ENCODE data around the gene C1orf159. TPM values are rescaled to one million over a fixed set of nuclear protein-coding genes. Genes with fewer than 3 reads are reported as not detected.

Gene C1orf159
- polyA plus RNA-seq, 1 donor from 2014 or later: 31.5 TPM

DNA sequence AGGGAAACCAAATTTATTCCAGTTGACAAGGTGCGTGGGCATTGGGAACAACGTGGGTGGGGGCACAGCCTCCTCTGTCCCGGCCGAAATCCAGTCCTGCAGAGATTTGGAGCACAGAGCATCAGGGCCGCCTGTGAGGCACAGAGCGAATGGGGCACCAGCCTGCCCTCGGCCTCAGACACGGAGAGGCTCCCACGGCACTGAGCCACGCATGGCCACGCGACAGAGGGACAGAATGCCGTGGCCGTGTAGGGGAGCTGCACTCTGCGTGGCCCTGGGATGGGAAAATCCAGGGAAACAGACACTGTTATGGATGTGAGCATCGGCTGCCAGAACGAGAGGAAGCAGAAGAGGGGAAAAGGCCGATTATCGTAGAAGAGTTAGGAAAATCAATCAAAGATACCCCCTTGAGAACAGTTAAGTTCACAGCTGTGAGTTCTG, 13.5 kb upstream of the C1orf159 start:
- Histone ChIP-seq H3K9me3 (ENCODE audit: low read length) (no peaks in the 10 kb centered on the region), H3F3A (ENCODE audit: insufficient read depth, low read length, poor library complexity, severe bottlenecking) (no peaks in the 10 kb centered on the region), H3K4me2 (ENCODE audit: low read length) (no peak overlapping the region), H3K27ac (ENCODE audit: low read length) (no peak overlapping the region), H4K20me1 (ENCODE audit: insufficient read depth) (no peaks in the 10 kb centered on the region), H3K9me2 (ENCODE audit: insufficient read depth, low read length) (no peaks in the 10 kb centered on the region), H3K27me3 (ENCODE audit: insufficient read depth, low read depth, low read length) (no peaks in the 10 kb centered on the region), H3K79me2 (replicated peaks; ENCODE audit: insufficient read depth, low read length) (no peaks in the 10 kb centered on the region), H2AFZ (ENCODE audit: low read depth, low read length) (no peak overlapping the region), H3K4me3 (ENCODE audit: low read length) (no peak overlapping the region), H3K9ac (ENCODE audit: low read length) (no peak overlapping the region), H3K36me3 (ENCODE audit: insufficient read depth, low read length) (no peaks in the 10 kb centered on the region)
- TF ChIP-seq, protein P1, sequence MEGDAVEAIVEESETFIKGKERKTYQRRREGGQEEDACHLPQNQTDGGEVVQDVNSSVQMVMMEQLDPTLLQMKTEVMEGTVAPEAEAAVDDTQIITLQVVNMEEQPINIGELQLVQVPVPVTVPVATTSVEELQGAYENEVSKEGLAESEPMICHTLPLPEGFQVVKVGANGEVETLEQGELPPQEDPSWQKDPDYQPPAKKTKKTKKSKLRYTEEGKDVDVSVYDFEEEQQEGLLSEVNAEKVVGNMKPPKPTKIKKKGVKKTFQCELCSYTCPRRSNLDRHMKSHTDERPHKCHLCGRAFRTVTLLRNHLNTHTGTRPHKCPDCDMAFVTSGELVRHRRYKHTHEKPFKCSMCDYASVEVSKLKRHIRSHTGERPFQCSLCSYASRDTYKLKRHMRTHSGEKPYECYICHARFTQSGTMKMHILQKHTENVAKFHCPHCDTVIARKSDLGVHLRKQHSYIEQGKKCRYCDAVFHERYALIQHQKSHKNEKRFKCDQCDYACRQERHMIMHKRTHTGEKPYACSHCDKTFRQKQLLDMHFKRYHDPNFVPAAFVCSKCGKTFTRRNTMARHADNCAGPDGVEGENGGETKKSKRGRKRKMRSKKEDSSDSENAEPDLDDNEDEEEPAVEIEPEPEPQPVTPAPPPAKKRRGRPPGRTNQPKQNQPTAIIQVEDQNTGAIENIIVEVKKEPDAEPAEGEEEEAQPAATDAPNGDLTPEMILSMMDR (IDR thresholded peaks at IDR 0.05; ENCODE audit: poor library complexity, severe bottlenecking): no peak
- TF ChIP-seq EZH2 (IDR thresholded peaks at IDR 0.05; ENCODE audit: borderline replicate concordance, insufficient read depth, low read length, poor library complexity, severe bottlenecking) (no peak), MXI1 (conservative IDR thresholded peaks at IDR 0.05; ENCODE audit: poor library complexity, severe bottlenecking) (no peak), POLR2AphosphoS5 (IDR thresholded peaks at IDR 0.05) (no peak), TAF1 (IDR thresholded peaks at IDR 0.05; ENCODE audit: low read depth) (no peak), EP300 (conservative IDR thresholded peaks at IDR 0.05; ENCODE audit: poor library complexity, severe bottlenecking) (no peak), RAD21 (conservative IDR thresholded peaks at IDR 0.05) (no peak), SMC3 (conservative IDR thresholded peaks at IDR 0.05; ENCODE audit: poor library complexity) (no peak)
- TF ChIP-seq, protein P2, sequence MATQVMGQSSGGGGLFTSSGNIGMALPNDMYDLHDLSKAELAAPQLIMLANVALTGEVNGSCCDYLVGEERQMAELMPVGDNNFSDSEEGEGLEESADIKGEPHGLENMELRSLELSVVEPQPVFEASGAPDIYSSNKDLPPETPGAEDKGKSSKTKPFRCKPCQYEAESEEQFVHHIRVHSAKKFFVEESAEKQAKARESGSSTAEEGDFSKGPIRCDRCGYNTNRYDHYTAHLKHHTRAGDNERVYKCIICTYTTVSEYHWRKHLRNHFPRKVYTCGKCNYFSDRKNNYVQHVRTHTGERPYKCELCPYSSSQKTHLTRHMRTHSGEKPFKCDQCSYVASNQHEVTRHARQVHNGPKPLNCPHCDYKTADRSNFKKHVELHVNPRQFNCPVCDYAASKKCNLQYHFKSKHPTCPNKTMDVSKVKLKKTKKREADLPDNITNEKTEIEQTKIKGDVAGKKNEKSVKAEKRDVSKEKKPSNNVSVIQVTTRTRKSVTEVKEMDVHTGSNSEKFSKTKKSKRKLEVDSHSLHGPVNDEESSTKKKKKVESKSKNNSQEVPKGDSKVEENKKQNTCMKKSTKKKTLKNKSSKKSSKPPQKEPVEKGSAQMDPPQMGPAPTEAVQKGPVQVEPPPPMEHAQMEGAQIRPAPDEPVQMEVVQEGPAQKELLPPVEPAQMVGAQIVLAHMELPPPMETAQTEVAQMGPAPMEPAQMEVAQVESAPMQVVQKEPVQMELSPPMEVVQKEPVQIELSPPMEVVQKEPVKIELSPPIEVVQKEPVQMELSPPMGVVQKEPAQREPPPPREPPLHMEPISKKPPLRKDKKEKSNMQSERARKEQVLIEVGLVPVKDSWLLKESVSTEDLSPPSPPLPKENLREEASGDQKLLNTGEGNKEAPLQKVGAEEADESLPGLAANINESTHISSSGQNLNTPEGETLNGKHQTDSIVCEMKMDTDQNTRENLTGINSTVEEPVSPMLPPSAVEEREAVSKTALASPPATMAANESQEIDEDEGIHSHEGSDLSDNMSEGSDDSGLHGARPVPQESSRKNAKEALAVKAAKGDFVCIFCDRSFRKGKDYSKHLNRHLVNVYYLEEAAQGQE (IDR thresholded peaks at IDR 0.05; ENCODE audit: borderline replicate concordance): no peak

DNA sequence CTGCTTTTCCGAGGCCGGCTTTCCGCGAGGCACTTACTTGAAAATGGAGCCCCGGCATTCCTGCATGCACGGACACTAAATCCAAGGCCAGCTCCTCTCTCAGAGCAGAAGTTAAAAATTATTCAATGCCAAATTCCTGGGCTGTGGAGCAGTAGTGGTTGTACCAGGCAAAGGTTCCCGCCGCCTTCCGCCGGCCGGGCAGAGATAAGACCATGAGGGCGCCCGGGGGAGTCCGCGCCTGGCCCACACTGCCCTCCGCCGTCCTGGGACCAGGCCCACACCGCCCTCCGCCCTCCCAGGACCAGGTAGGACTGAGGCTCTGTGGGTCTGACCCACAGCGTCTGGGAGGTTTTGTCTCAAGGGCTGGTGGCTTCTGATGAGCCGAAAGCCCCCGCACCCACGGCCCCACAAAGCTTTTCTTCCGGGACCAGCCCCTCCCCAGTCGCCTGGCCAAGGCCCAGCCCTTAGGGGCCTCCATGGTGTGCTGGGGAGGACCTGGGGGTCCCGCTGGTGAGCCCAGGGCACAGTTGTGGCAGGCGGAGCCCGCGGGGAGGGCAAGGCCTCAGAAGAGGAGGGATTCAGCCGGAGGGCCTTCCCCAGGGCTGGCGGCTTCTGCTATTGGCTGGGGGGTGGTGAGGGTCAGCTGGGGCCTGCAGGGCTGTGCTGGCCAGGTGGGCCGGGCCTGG, 12.7 kb upstream of the C1orf159 start:
- H3K9ac ChIP-seq (ENCODE audit: low read length): no peak overlapping the region
- H2AFZ ChIP-seq (ENCODE audit: low read depth, low read length): no peak overlapping the region
- no peaks in the 10 kb centered on the region for H3K9me2 ChIP-seq (ENCODE audit: insufficient read depth, low read length)
- no peaks in the 10 kb centered on the region for H3K9me3 ChIP-seq (ENCODE audit: low read length)
- TF ChIP-seq TAF1 (IDR thresholded peaks at IDR 0.05; ENCODE audit: low read depth) (no peak), EP300 (conservative IDR thresholded peaks at IDR 0.05; ENCODE audit: poor library complexity, severe bottlenecking) (no peak), SMC3 (conservative IDR thresholded peaks at IDR 0.05; ENCODE audit: poor library complexity) (no peak), EZH2 (IDR thresholded peaks at IDR 0.05; ENCODE audit: borderline replicate concordance, insufficient read depth, low read length, poor library complexity, severe bottlenecking) (no peak), RAD21 (conservative IDR thresholded peaks at IDR 0.05) (no peak), MXI1 (conservative IDR thresholded peaks at IDR 0.05; ENCODE audit: poor library complexity, severe bottlenecking) (no peak), POLR2AphosphoS5 (IDR thresholded peaks at IDR 0.05) (no peak)
- TF ChIP-seq, protein P1 (IDR thresholded peaks at IDR 0.05; ENCODE audit: poor library complexity, severe bottlenecking): no peak
- TF ChIP-seq, protein P2 (IDR thresholded peaks at IDR 0.05; ENCODE audit: borderline replicate concordance): no peak
- H3K27ac ChIP-seq (ENCODE audit: low read length): no peak overlapping the region
- no peak overlapping the region for H3K4me3 ChIP-seq (ENCODE audit: low read length)
- no peaks in the 10 kb centered on the region for H3K79me2 ChIP-seq (replicated peaks; ENCODE audit: insufficient read depth, low read length)
- no peak overlapping the region for H3K4me2 ChIP-seq (ENCODE audit: low read length)
- H4K20me1 ChIP-seq (ENCODE audit: insufficient read depth): no peaks in the 10 kb centered on the region
- no peaks in the 10 kb centered on the region for H3K27me3 ChIP-seq (ENCODE audit: insufficient read depth, low read depth, low read length)
- H3F3A ChIP-seq (ENCODE audit: insufficient read depth, low read length, poor library complexity, severe bottlenecking): no peaks in the 10 kb centered on the region
- no peaks in the 10 kb centered on the region for H3K36me3 ChIP-seq (ENCODE audit: insufficient read depth, low read length)

Measured in neural cell (in vitro differentiated cells).